NCI-H146 treated with DMSO at 0.1 percent for 48 hours (cell line): ENCODE results near the gene RIMKLB.
"Not testable (repeated sequence)": the region's sequence is repeated elsewhere in the genome, so short reads cannot be mapped to it uniquely, and the experiment has no call there.

Experiments
- DNase-seq: peaks from one replicate; lab custom pipeline; 2025; ENCODE audit not compliant: unreplicated experiment; lab: John Stamatoyannopoulos, UW

RIMKLB gene

DNA sequence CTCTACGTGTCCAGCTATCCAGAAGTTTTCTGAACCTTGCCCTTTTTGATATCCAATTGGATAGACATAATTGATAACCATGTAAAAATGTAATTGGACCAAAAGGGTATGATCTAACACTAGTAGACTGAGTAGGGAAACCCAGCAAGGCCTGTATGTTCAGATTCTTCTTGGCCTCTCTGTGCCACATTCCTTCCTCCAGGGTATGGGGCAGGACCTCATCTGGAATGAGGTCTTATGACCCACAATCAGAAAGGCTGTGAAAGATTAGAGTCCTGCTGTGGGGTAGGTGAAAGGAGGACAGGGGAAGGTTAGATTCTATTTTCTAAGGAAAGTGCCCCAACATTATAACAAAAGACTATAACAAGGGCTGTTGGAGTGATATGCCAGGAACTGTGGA is 73.3 kb downstream of the RIMKLB start:
- no peak for DNase-seq

- DNase-seq: no peak
These were observed 75.7 kb downstream of the RIMKLB start for GRCh38 chr12:8773461-8773860.

- DNase-seq: no peak
These were observed 81.5 kb downstream of the RIMKLB start for GRCh38 chr12:8779281-8779680.

- DNase-seq: no peak
These were observed 82.1 kb downstream of the RIMKLB start for GRCh38 chr12:8779862-8780261.

- no peak for DNase-seq
These were observed 82.6 kb downstream of the RIMKLB start for GRCh38 chr12:8780389-8780788.

DNA sequence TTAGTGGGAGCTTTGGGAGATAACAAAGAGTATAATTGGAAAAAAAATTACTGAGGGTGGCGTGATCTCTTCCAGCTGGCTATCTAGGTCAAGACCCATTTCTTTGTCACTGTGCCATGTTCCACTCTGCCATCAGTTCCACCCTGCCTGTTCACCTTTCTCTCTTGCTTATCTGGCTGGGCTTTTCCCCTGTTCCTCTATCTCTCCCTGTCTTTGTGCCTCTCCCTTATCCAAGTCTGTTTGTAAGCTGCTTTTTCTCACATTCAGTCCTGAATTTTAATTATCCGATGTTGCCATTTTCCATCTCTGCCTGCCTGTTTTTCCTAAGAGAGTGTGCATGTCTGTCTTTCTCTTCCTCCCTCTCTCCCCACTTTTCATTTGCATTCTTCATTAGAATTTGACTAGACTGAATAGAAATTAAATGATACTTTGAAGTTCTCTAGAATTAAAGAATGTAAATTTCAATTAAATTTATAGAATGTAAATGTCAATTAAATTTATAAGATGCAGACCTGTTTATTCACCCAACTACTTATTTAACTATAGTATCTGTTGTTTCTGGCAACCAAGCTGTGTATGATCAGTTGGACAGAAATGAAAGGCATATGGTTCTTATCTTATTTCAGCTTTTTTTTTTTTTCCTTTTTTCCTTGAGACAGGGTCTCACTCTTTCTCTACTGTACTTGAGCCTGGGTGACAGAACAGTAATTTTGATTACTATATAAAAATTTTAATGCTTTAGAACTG is 83.8 kb downstream of the RIMKLB start:
- no peak for DNase-seq

- no peak for DNase-seq
These were observed 86.6 kb downstream of the RIMKLB start for GRCh38 chr12:8784290-8784888.

DNA sequence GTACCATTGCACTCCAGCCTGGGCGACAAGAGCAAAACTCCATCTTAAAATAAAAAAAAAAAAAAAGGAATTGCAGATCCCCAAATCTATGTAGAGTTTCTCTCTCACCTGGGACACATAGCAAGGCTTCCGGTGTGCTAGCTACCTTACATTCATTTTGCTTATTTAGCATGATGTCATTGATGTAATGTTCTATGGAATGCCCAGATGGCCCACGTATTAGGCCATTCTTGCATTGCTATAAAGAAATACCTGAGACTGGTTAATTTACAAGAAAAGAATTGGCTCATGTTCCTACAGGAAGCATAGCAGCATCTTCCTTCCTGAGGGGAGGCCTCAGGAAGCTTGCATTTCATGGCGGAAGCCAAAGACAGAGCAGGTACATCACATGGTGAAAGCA is 87.7 kb downstream of the RIMKLB start:
- no peak for DNase-seq

DNA sequence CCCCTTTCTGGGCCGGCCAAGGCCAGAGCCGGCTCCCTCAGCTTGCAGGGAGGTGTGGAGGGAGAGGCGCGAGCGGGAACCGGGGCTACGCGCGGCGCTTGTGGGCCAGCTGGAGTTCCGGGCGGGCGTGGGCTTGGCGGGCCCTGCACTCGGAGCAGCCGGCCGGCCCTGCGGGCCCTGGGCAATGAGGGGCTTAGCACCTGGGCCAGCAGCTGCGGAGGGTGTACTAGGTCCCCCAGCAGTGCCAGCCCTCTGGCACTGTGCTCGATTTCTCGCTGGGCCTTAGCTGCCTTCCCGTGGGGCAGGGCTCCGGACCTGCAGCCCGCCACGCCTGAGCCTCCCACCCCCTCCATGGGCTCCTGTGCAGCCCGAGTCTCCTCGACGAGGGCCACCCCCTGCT is 89.4 kb downstream of the RIMKLB start:
- not testable (repeated sequence) for DNase-seq

DNA sequence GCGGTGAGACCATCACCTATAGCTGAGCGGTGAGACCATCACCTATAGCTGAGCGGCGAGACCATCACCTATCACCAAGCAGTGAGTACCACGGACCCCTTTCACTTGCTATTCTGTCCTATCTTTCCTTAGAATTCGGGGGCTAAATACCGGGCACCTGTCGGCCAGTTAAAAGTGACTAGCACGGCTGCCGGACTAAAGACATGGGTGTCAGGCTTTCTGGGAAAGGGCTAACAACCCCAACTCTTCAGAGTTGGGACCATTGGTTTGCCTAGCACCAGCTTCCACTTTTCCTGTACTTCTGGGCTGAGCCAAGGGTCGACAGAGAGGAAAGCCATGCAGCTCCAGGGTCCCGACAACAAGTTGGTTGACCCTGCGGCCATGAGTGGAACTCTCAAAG is 90.9 kb downstream of the RIMKLB start:
- DNase-seq: not testable (repeated sequence)

DNA sequence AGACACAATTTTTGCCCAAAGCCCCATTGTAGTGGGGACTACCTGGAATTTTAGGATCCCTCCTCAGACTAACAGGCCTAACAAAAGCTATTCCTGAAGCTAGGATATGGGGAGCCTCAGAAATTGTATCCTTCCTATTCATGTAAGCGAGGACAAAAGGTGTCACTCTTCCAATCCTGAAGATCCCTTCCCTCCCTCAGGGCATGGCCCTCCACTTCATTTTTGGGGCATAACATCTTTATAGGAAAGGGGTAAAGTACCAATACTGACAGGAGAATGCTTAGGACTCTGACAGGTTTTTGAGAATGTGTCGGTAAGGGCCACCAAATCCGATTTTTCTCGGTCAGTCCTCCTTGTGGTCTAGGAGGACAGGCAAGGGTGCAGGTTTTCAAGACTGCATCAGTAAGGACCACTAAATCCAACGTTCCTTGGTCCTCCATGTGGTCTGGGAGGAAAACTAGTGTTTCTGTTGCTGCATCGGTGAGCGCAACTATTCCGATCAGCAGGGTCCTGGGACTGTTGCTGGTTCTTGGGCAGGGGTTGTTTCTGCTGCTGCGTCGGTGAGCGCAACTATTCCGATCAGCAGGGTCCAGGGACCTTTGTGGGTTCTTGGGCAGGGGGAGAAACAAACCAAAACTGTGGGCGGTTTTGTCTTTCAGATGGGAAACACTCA is 91.7 kb downstream of the RIMKLB start:
- DNase-seq: not testable (repeated sequence)

GRCh38 chr12:8793226-8793625 is 95.4 kb downstream of the RIMKLB start:
- not testable (repeated sequence) for DNase-seq

GRCh38 chr12:8794611-8795010 is 96.8 kb downstream of the RIMKLB start:
- DNase-seq: not testable (repeated sequence)

- no peak for DNase-seq
These were observed 99.2 kb downstream of the RIMKLB start for GRCh38 chr12:8796831-8797626.

DNA sequence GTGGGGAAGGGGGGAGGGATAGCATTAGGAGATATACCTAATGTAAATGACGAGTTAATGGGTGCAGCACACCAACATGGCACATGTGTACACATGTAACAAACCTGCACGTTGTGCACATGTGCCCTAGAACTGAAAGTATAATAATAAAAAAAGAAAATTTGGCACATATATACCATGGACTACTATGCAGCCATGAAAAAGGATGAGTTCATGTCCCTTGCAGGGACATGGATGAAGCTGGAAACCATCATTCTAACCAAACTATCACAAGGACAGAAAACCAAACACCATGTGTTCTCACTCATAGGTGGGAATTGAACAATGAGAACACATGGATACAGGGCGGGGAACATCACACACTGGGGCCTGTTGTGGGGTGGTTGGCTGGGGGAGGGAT is 103.4 kb downstream of the RIMKLB start:
- not testable (repeated sequence) for DNase-seq

DNA sequence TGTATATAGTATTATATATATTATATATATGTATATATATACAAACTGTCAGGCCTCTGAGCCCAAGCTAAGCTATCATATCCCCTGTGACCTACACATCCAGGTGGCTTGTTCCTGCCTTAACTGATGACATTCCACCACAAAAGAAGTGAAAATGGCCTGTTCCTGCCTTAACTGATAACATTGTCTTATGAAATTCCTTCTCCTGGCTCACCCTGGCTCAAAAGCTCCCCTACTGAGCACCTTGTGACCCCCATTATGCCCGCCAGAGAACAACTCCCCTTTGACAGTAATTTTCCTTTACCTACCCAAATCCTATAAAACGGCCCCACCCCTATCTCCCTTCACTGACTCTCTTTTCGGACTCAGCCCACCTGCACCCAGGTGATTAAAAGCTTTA is 107.0 kb downstream of the RIMKLB start:
- not testable (repeated sequence) for DNase-seq

DNA sequence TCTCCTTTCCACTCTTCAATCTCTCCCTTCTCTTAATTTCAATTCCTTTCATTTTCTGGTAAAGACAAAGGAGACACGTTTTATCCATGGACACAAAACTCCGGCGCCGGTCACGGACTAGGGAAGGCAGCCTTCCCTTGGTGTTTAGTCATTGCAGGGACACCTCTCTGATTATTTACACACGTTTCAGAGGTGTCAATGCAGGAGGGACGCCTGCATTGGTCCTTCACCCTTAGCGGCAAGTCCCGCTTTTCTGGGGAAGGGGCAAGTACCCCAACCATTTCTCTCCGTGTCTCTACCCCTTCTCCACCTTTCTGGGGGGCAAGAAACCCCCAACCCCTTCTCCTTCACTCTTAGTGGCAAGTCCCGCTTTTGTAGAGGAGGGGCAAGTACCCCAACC is 107.7 kb downstream of the RIMKLB start:
- not testable (repeated sequence) for DNase-seq

DNA sequence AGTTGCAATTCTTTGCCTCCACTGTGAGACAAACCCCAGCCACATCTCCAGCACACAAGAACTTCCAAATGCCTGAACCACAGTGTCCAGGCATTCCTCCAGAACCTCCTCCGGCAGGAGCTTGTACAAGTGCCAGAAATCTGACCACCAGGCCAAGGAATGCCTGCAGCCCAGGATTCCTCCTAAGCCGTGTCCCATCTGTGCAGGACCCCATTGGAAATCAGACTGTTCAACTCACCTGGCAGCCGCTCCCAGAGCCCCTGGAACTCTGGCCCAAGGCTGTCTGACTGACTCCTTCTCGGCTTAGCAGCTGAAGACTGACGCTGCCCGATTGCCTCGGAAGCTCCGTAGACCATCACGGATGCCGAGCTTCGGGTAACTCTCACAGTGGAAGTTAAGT is 109.3 kb downstream of the RIMKLB start:
- not testable (repeated sequence) for DNase-seq

DNA sequence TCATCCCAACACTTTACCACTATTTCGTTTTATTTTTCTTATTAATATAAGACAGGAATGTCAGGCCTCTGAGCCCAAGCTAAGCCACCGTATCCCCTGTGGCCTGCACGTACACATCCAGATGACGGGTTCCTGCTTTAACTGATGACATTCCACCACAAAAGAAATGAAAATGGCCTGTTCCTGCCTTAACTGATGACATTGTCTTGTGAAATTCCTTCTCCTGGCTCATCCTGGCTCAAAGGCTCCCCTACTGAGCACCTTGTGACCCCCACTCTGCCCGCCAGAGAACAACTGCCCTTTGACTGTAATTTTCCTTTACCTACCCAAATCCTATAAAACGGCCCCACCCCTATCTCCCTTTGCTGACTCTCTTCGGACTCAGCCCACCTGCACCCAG is 112.3 kb downstream of the RIMKLB start:
- DNase-seq: not testable (repeated sequence)

- no peak for DNase-seq
These were observed 116.0 kb downstream of the RIMKLB start for GRCh38 chr12:8813572-8814357.
